OCI-LY1 (cell line): ENCODE data around the gene DNAH17.

ENCODE experiments used
- EZH2 ChIP-seq: fragments of 200-600 bp; sonication (generic), shearing (Covaris generic); IDR thresholded peaks from 2 replicates; pipeline ENCODE4 v1.8.0; 2017; ENCODE audit warnings: borderline replicate concordance, mixed run types, mild to moderate bottlenecking, antibody characterized with exemption, low read length, moderate library complexity, mixed read lengths
- TF ChIP-seq, protein P1 (sequence below): fragments of 200-600 bp; sonication (generic), shearing (Covaris generic); IDR thresholded peaks from 2 replicates; pipeline ENCODE4 v1.5.1; 2017; ENCODE audit warnings: mild to moderate bottlenecking, antibody characterized with exemption, low read length, moderate library complexity, mixed read lengths

DNA sequence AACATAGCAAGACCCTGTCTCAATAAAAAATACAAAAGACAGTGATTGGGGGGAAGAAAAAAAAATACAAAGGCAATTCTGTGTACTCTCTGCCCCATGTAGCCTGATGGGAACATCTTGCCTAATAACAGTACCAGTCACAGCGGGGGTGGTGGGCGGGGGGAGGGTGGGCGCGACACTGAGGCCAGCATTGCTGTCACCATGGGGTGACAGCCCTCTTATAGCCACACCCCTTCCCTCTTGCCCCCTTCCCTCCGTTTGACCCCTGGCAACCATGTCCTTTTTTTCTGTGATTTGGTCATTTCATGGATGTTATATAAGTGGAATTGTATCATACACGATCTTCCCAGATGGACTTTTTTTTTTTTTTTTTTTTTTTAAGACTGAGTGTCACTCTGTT, 80.9 kb downstream of the DNAH17 start:
- no peak for TF ChIP-seq EZH2
- TF ChIP-seq, protein P1, sequence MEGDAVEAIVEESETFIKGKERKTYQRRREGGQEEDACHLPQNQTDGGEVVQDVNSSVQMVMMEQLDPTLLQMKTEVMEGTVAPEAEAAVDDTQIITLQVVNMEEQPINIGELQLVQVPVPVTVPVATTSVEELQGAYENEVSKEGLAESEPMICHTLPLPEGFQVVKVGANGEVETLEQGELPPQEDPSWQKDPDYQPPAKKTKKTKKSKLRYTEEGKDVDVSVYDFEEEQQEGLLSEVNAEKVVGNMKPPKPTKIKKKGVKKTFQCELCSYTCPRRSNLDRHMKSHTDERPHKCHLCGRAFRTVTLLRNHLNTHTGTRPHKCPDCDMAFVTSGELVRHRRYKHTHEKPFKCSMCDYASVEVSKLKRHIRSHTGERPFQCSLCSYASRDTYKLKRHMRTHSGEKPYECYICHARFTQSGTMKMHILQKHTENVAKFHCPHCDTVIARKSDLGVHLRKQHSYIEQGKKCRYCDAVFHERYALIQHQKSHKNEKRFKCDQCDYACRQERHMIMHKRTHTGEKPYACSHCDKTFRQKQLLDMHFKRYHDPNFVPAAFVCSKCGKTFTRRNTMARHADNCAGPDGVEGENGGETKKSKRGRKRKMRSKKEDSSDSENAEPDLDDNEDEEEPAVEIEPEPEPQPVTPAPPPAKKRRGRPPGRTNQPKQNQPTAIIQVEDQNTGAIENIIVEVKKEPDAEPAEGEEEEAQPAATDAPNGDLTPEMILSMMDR: no peak
